GM21447 (cell line): Measurements from ENCODE around the gene UBE3C.
"Not testable (repeated sequence)": the region's sequence is repeated elsewhere in the genome, so short reads cannot be mapped to it uniquely, and the experiment has no call there.

Source experiments
- ATAC-seq: cut with Tn5 transposase; IDR thresholded peaks from one replicate; pipeline ENCODE4 v1.9.1; 2021; ENCODE audit not compliant: unreplicated experiment

UBE3C gene

DNA sequence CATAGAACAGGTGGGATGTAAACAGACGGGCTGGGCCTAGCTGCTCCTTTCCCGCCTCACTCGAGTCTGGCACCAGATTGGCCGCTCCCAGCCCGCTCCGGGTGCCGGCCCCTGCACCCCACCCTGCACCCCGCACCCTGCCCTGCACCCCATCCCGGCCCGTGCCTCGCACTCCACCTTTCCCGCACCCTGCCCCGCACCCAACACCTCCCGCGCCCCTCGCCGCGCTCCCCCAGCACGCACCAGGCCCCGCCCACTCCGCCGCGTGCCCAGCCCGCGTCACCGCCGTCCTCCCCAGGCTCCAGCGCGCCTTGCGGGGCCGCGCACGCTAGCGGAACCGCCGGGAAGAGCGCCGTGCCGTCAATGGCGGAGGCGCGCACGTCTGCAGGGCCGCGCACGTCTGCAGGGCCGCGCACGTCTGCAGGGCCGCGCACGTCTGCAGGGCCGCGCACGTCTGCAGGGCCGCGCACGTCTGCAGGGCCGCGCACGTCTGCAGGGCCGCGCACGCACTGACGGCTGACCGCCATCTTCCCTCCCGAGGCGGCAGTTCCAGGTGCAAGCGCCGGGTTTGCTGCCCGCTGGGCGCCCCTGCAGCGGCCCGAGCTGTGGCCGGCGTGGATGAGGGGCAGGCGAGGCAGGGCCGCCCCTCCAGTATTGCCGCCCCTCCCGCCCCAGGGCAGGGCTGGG is at the start of gene UBE3C:
TSS of gene UBE3C (plus strand) at position 503 of the 687 bp plus-strand sequence. CDS start 347 bp downstream, outside the sequence.
- peak; percentile 70 for ATAC-seq

DNA sequence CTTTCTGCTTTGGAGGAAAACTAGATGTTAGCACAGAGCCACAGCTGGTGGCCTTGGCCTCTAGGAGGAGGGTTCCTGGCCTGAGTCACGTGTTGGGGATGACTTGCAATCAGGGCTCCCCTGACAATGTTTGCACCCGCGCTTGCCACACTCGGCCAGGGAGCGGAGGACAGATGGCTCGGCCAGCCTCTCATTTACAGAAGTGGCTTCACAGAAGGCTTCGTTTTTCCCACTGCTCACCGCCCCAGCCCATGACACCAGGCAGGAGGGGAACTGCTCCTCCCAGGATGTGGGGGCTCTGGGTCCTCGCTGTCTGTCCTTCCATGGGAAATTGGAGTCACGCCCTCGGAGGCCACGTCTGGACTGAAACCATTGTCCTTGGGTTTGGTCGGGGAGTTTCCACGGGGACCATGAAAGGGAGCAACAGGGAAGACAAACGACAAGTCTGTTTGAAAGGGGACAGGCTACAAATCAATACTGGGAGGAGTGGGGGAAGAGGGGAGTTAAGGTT is 49.6 kb upstream of the UBE3C start:
- no peak for ATAC-seq

- ATAC-seq = no peak
Measured at GRCh38 chr7:157090485-157091165, 48.1 kb upstream of the UBE3C start.

DNA sequence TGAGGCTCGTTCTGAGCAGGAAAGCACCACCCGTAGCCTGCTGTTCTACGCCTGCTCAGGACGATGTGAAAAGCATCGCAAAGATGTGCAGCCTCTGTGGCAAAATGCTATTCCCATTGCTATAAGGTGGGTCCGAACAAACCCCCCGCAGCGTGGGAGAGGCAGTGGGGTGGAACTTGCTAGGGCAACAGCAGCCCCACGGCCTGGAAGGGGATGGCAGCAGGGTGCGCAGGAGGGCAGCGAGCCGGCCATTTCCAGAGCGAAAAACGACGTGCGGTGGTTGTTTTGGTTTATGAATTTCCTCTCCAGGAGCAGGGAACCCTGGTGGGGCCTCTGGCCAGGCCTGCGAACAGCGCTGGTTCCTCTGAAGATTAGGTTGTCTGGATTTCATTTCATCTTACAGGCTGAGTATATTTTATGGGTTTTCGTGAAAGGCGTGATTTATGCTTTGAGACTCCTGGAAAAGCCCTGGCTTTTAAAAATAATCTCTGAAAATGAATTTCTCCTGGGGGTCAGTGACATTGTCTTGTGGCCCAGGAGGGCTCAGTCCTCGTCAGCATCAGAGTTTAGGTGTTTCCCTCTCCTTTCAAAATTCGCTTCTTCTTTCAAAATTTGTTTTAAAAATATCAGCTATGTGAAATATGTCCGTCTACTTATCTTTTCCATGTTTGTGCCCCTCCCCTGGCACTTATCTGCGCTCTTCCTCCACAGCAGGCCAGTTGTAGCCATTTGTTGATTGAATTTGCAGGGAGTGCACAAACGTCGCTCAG is 42.3 kb upstream of the UBE3C start:
- no peak for ATAC-seq

GRCh38 chr7:157097056-157097329 is 41.7 kb upstream of the UBE3C start:
- ATAC-seq = no peak

- ATAC-seq = no peak
Measured at GRCh38 chr7:157097569-157097968, 41.2 kb upstream of the UBE3C start.

GRCh38 chr7:157100005-157100404 is 38.7 kb upstream of the UBE3C start:
- ATAC-seq = not testable (repeated sequence)

DNA sequence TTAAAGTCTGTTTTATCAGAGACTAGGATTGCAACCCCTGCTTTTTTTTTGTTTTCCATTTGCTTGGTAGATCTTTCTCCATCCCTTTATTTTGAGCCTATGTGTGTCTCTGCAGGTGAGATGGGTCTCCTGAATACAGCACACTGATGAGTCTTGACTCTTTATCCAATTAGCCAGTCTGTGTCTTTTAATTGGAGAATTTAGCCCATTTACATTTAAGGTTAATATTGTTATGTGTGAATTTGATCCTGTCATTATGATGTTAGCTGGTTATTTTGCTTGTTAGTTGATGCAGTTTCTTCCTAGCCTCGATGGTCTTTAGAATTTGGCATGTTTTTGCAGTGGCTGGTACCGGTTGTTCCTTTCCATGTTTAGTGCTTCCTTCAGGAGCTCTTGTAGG is 35.1 kb upstream of the UBE3C start:
- ATAC-seq = not testable (repeated sequence)

GRCh38 chr7:157111311-157111710 is 27.4 kb upstream of the UBE3C start:
- no peak for ATAC-seq

- no peak for ATAC-seq
Measured at GRCh38 chr7:157112706-157113105, 26.0 kb upstream of the UBE3C start.

DNA sequence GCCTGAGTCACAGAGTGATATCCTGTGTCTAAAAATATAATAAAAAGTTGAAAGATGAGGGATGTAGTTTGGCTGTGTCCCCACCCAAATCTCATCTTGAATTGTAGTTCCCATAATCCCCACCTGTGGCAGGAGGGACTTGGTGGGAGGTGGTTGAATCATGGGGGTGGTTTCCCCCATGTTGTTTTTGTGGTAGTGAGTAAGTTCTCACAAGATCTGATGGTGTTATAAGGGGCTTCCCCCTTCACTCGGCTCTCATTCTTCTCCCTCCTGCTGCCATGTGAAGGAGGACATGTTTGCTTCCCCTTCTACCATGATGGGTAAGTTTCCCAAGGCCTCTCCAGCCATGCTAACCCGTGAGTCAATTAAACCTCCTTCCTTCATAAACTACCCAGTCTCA is 25.1 kb upstream of the UBE3C start:
- ATAC-seq = no peak

GRCh38 chr7:157116762-157117161 is 22.0 kb upstream of the UBE3C start:
- no peak for ATAC-seq

DNA sequence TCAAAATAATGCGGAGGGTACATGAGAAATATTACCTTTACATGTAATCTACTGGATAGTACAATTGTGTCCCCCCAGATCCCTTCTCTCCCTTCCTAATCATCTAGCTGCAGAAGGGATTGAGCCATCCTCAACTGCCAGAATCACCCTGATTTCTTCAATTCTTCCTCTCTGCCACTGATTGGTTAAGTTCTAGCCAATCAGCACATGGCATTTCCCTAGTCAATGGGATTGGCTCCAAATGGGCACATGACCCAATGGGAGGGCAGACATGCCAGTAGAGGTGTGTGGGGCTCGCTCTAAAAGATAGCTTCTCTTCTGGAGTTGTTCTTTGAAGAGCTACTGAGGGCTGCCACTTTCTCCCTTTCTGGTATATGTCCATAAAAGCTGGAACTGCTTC is 20.9 kb upstream of the UBE3C start:
- ATAC-seq = no peak

- no peak for ATAC-seq
Measured at GRCh38 chr7:157120181-157120580, 18.5 kb upstream of the UBE3C start.

DNA sequence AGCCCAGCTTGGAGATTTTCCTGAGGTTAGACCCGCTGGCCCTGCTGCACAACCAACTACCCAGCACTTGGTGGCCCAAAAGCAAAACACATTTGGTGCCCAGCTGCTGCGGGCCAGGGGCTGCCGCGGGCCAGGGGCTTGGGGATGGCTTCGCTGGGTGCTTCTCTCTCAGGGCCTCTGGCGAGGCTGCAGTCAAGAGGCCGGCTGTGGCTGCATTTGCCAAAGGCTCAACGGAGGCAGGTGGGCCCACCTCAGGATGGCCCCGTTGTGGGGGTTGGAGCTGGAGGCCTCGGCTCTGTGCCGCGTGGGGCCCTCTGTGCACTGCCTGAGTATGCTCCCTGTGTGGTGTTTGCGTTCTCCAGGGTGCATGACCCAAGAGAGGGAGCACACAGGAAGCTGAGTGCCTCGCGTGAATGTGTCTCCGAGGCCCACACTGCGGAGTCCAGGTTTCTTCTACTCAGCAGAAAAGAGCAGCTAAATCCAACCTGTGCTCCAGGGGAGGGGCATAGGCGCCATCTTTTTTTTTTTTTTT is 17.5 kb upstream of the UBE3C start:
- ATAC-seq = no peak

DNA sequence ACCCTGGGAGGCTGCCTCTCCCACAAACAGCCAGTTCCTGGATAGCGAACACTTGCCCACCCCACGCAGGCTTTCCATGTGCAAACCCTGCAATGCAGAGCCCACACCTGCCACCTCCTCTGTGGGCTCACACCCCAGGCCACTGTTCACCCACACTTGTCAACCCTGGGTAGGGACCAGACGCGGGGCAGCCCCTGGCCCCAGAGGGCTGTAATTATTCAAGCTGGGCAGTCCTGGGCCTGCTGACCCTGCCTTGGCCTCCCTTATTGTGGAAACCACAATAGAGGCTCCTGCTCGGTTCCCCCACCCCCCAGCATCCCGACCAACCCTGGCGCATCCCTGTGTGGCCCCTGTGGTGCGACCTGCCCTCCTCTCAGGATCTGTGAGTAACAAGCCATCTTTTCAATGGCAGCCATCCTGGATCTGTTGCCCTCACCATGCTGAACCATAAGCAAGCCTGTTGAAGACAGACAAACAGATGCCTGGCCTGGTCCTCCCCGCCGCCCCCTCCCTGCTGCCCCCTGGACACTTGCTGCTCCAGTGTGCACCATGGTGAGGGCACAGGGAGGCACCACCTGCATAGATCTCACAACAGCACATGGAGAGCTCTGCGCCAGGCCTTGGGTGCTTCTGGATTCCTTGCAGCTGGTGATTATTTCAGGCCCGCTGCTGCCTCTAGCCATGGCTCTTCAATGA is 15.8 kb upstream of the UBE3C start:
- no peak for ATAC-seq

DNA sequence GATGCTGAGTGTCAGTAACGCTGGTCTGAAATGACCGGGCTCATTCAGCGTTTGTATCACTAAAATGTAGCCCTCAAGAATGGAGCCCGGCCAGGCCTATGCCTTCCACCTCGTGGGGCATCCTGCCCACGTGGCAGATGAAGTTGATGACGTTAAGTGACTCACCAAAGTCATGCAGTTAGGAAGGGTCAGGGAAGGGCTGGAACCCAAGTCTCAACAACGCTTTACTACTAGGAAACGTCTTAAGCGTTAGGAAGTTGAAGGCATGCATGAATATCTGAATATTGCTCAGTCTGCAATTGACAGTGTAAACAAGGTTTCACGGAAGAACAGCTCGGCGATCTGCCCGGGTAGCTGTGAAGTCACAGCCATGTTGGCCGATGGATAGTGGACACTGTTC is 14.0 kb upstream of the UBE3C start:
- ATAC-seq = no peak

DNA sequence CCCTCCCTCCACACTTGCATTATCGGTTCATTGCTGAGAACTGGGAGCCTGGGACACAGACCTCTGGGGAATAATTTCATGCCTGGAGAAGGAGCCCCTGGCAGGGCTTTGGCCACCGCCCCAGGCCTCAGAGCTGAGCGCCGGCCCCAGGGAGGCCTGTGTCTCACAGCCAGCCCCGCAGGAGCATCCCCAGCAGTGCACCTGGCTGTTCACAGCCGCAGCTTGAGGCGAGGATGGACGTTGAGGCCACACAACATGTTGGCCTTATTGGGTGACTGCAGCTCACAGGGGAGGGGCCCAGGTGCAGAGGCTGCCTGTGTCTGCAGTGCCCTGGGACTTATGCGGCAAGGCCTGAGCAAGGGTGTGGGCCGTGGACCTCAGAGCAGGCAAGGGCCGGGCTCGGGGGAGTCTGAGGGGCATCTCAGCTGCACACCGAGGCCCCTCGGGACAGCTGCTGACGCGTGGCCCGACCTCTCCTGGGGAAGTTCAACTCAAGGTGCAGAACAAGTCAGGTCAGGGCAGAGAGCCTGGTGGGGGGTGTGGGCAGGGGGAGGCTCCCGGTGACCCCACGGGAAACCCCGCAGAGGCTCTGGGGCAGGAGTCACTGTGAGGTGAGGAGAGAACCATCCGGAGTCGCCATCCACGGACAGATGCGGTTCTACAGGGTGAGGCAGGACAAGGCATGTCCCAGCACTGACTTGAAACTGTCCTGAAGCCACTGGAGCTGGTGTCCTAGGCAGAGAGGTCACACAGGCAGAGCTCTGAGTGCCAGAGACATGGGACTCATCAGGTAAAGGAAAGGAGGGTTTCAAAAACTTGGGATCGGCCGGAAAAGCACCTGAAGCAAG is 13.1 kb upstream of the UBE3C start:
- no peak for ATAC-seq

DNA sequence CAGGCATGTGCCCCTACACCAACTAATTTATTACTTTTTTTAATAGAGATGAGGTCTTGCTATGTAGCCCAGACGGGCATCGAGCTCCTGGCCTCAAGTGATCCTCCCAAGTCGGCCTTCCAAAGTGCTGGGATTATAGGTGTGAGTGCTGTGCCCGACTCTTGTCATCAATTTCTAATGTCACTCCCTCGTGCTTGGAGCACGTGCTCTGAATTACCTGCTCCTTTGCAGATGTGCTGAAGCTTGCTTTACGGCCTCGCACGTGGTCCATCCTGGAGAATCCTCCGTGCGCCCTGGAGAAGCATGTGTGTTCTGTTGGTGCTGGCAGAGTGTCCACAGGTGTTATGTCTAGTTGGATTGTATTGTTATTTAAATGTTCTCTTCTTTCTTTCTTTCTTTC is 11.8 kb upstream of the UBE3C start:
- ATAC-seq = no peak

GRCh38 chr7:157129200-157129599 is 9.5 kb upstream of the UBE3C start:
- ATAC-seq = no peak
